Stimulated activated naive CD8-positive, alpha-beta T cell treated with anti-CD3 and anti-CD28 coated beads, Interleukin-15, Interleukin-2, amounts not matched to agents 100 ng/mL and 50 ng/mL, for 24 hours (primary cell): Measurements from ENCODE around the gene CARS2.
A peak's percentile ranks its signal among the peaks of the same experiment; 100 is the strongest.
"Not testable (repeated sequence)": the region's sequence is repeated elsewhere in the genome, so short reads cannot be mapped to it uniquely, and the experiment has no call there.

Source experiments
- H3K27ac Mint-ChIP-seq: one replicate; pipeline ENCODE4 v1.8.0; 2021; ENCODE audit warnings: mild to moderate bottlenecking, mixed read lengths
- H3K27me3 Mint-ChIP-seq: one replicate; pipeline ENCODE4 v1.8.0; 2021; ENCODE audit warnings: mixed read lengths
- H3K36me3 Mint-ChIP-seq: one replicate; pipeline ENCODE4 v1.8.0; 2021; ENCODE audit warnings: low read depth, mixed read lengths
- H3K4me1 Mint-ChIP-seq: one replicate; pipeline ENCODE4 v1.8.0; 2021; ENCODE audit warnings: low read depth, mixed read lengths
- H3K4me3 Mint-ChIP-seq: one replicate; pipeline ENCODE4 v1.8.0; 2021; ENCODE audit warnings: mild to moderate bottlenecking, mixed read lengths
- H3K9me3 Mint-ChIP-seq: one replicate; pipeline ENCODE4 v1.8.0; 2021; ENCODE audit warnings: mixed read lengths

CARS2 gene

GRCh38 chr13:110620596-110620995, 85.3 kb downstream of the CARS2 start:
- Mint-ChIP-seq H3K9me3 (no peaks in the 10 kb centered on the region), H3K4me3 (no peak overlapping the region), H3K36me3 (peaks cover 21% of the 10 kb centered on the region), H3K27me3 (no peaks in the 10 kb centered on the region), H3K4me1 (peaks cover 48% of the 10 kb centered on the region), H3K27ac (no peak overlapping the region)

GRCh38 chr13:110618780-110619179, 87.1 kb downstream of the CARS2 start:
- Mint-ChIP-seq H3K4me1 (peaks cover 55% of the 10 kb centered on the region), H3K27me3 (no peaks in the 10 kb centered on the region), H3K36me3 (peaks cover 24% of the 10 kb centered on the region), H3K27ac (peak overlapping the region; percentile 11), H3K4me3 (no peak overlapping the region), H3K9me3 (no peaks in the 10 kb centered on the region)

- Mint-ChIP-seq H3K4me1 (peaks cover 55% of the 10 kb centered on the region), H3K36me3 (peaks cover 24% of the 10 kb centered on the region), H3K27ac (peak overlapping the region; percentile 11), H3K27me3 (no peaks in the 10 kb centered on the region), H3K4me3 (no peak overlapping the region), H3K9me3 (peaks cover 4% of the 10 kb centered on the region)
Observed at GRCh38 chr13:110618167-110618566, 87.7 kb downstream of the CARS2 start.

GRCh38 chr13:110617321-110618072, 88.4 kb downstream of the CARS2 start:
- peaks cover 18% of the 10 kb centered on the region for H3K36me3 Mint-ChIP-seq
- H3K27ac Mint-ChIP-seq, result no peak overlapping the region
- no peaks in the 10 kb centered on the region for H3K27me3 Mint-ChIP-seq
- H3K4me3 Mint-ChIP-seq, result peak overlapping the region; percentile 91
- H3K4me1 Mint-ChIP-seq, result peaks cover 51% of the 10 kb centered on the region
- peaks cover 4% of the 10 kb centered on the region for H3K9me3 Mint-ChIP-seq

- no peaks in the 10 kb centered on the region for H3K27me3 Mint-ChIP-seq
- H3K36me3 Mint-ChIP-seq, result peaks cover 12% of the 10 kb centered on the region
- H3K27ac Mint-ChIP-seq, result peak overlapping the region; percentile 77
- peaks cover 4% of the 10 kb centered on the region for H3K9me3 Mint-ChIP-seq
- peaks cover 48% of the 10 kb centered on the region for H3K4me1 Mint-ChIP-seq
- peak overlapping the region; percentile 91 for H3K4me3 Mint-ChIP-seq
Observed at GRCh38 chr13:110616103-110617101, 89.5 kb downstream of the CARS2 start.

GRCh38 chr13:110615322-110616102, 90.4 kb downstream of the CARS2 start, which contains the start of gene NAXD:
NAXD (plus strand) TSS chr13:110615545; CDS start chr13:110615602, 57 bp downstream.
- H3K4me3 Mint-ChIP-seq, result peak within 1 kb of the TSS; percentile 91
- no peaks in the 10 kb centered on the region for H3K27me3 Mint-ChIP-seq
- peaks cover 4% of the 10 kb centered on the region for H3K9me3 Mint-ChIP-seq
- H3K27ac Mint-ChIP-seq, result peak within 1 kb of the TSS; percentile 90
- H3K4me1 Mint-ChIP-seq, result peaks cover 43% of the 10 kb centered on the region
- peaks cover 12% of the 10 kb centered on the region for H3K36me3 Mint-ChIP-seq

- Mint-ChIP-seq H3K4me1 (peaks cover 37% of the 10 kb centered on the region), H3K36me3 (peaks cover 12% of the 10 kb centered on the region), H3K27ac (peak overlapping the region; percentile 90), H3K9me3 (peaks cover 4% of the 10 kb centered on the region), H3K27me3 (no peaks in the 10 kb centered on the region), H3K4me3 (peak overlapping the region; percentile 91)
Observed at GRCh38 chr13:110615005-110615321, 91.0 kb downstream of the CARS2 start.

GRCh38 chr13:110610955-110611595, 94.8 kb downstream of the CARS2 start:
- Mint-ChIP-seq H3K4me3 (no peak overlapping the region), H3K27ac (peak overlapping the region; percentile 54), H3K27me3 (no peaks in the 10 kb centered on the region), H3K36me3 (peaks cover 3% of the 10 kb centered on the region), H3K4me1 (peaks cover 7% of the 10 kb centered on the region), H3K9me3 (peaks cover 4% of the 10 kb centered on the region)

- no peaks in the 10 kb centered on the region for H3K36me3 Mint-ChIP-seq
- peaks cover 8% of the 10 kb centered on the region for H3K27me3 Mint-ChIP-seq
- H3K4me1 Mint-ChIP-seq, result no peaks in the 10 kb centered on the region
- no peak overlapping the region for H3K27ac Mint-ChIP-seq
- no peaks in the 10 kb centered on the region for H3K9me3 Mint-ChIP-seq
- no peak overlapping the region for H3K4me3 Mint-ChIP-seq
Observed at GRCh38 chr13:110607675-110608224, 98.2 kb downstream of the CARS2 start.

GRCh38 chr13:110606281-110606680, 99.6 kb downstream of the CARS2 start:
- H3K36me3 Mint-ChIP-seq, H3K4me3 Mint-ChIP-seq, H3K9me3 Mint-ChIP-seq, H3K27ac Mint-ChIP-seq, H3K4me1 Mint-ChIP-seq: not testable (repeated sequence)
- peaks cover 10% of the 10 kb centered on the region for H3K27me3 Mint-ChIP-seq

- Mint-ChIP-seq H3K4me1 (no peaks in the 10 kb centered on the region), H3K27me3 (peaks cover 14% of the 10 kb centered on the region), H3K9me3 (no peaks in the 10 kb centered on the region), H3K4me3 (no peak overlapping the region), H3K36me3 (no peaks in the 10 kb centered on the region), H3K27ac (no peak overlapping the region)
Observed at GRCh38 chr13:110605132-110605531, 100.8 kb downstream of the CARS2 start.

GRCh38 chr13:110600980-110601379, 104.9 kb downstream of the CARS2 start:
- Mint-ChIP-seq H3K27me3 (peaks cover 14% of the 10 kb centered on the region), H3K36me3 (no peaks in the 10 kb centered on the region), H3K27ac (no peak overlapping the region), H3K9me3 (no peaks in the 10 kb centered on the region), H3K4me1 (no peaks in the 10 kb centered on the region), H3K4me3 (no peak overlapping the region)

- no peak overlapping the region for H3K27ac Mint-ChIP-seq
- no peaks in the 10 kb centered on the region for H3K36me3 Mint-ChIP-seq
- no peaks in the 10 kb centered on the region for H3K9me3 Mint-ChIP-seq
- H3K4me1 Mint-ChIP-seq, result no peaks in the 10 kb centered on the region
- no peak overlapping the region for H3K4me3 Mint-ChIP-seq
- peaks cover 14% of the 10 kb centered on the region for H3K27me3 Mint-ChIP-seq
Observed at GRCh38 chr13:110600261-110600819, 105.6 kb downstream of the CARS2 start.
